Daoy (cell line): Measurements from ENCODE around the gene ZNF408. TPM values are rescaled to one million over a fixed set of nuclear protein-coding genes. Genes with fewer than 3 reads are reported as not detected.
"Not testable (repeated sequence)": the region's sequence is repeated elsewhere in the genome, so short reads cannot be mapped to it uniquely, and the experiment has no call there.

Source experiments
- DNase-seq: peaks from one replicate; pipeline ENCODE4 v3.0.0-alpha.2; 2015; ENCODE audit warnings: low read depth
- total RNA-seq: library from RNA; depleted of rRNA; stranded (reverse); fragments of >200 nt; shearing (Covaris generic); gene quantifications from 2 replicates; pipeline ENCODE4 v1.2.3, GENCODE V29; 2014; rRNA removed

Gene ZNF408
- 10.4 and 21.0 TPM in 2 replicates for total RNA-seq

GRCh38 chr11:46700241-46701077, at the start of gene ZNF408, which contains the start of gene ARHGAP1:
Gene ZNF408 (plus strand): TSS chr11:46701031. CDS start chr11:46701048, 17 bp downstream.
Gene ARHGAP1 (minus strand): TSS chr11:46700619. CDS start chr11:46696107, 4,512 bp downstream.
- DNase-seq = peak; percentile 99

DNA sequence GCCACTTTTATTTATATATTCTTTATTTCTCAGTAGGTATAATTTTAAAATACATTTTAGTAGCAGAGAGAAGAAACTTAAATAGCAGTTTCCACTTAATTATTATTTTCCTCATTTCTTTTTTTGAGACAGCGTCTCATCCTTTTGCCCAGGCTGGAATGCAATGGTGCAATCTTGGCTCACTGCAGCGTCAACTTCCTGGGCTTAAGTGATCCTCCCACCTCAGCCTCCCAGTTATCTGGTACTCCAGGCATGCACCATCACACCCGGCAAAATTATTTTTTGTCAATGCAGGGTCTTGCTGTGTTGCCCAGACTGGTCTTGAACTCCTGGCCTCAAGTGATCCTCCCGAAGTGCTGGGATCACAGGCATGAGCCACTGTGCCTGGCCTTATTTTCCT, 45.2 kb upstream of the ZNF408 start:
- no peak for DNase-seq

DNA sequence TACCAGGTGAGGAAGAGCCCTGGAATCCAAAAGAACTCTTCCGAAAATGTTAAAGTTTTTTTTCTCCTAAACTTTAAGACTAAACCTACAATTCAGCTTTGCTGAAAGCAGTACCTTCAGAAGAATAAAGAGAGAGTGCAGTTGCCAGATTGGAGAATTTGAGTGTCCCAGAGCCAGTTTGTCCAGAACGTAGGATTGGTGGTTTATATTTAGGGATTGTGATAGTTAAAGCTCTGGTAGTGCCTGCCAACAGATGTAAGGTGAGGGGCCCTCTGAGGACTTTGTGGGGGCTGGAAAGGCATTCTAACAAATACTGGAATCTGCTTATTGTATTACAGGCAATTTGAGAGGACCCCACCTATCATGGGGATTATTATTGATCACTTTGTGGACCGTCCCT, 43.6 kb upstream of the ZNF408 start:
- DNase-seq = no peak

DNA sequence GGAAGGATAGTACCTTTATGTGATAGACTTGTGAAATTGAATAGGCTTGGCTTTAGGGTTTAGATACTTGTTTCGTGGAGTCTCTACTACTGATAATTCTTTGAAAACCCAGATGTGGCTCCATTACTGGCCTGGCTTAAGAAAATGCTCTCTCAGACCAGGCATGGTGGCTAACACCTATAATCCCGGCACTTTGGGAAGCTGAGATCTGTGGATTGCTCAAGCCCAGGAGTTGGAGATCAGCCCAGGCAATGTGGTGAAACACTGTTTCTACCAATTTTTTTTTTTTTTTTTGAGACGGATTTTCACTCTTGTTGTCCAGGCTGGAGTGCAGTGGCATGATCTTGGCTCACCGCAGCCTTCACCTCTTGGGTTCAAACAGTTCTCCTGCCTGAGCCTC, 42.6 kb upstream of the ZNF408 start:
- no peak for DNase-seq

DNA sequence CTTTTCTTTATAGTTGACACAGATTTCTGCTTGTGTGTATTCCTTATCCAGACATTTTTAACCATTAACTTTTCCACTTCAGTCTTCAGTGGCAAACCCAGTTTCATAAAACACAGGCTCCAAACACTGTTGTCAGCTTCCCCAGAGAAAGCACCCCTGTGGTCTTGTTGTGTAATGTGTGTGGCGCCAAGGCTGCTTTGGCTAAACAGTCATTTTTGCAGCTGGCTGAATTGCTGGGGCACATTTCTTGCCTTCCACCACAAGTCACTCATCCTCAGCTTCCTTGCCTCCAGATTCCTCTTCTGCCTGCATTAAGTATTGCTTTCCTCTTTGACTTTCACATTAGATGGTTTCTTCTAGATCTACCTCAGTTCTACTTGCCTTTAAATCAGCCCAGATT, 40.9 kb upstream of the ZNF408 start:
- DNase-seq = no peak

GRCh38 chr11:46661836-46662235, 39.0 kb upstream of the ZNF408 start:
- DNase-seq = no peak

DNA sequence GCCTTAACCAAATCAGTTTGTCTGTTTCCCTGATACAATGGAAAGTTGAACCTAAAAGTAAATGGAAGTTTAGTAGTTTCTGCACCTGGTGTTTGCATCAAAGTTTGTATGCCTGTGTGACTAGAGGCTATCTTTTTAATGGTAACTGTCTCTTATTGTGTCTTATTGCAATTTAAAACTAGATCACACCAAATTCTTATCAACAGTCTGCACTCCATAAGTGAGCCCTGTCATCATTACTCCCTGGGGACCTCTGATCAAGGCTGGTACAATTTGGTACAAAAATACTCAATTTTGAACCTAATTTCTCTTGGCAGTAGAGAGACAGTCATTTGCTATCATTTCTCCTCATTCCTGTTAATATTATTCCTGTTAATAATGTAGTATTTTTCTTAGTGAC, 38.5 kb upstream of the ZNF408 start:
- no peak for DNase-seq

- no peak for DNase-seq
Observed at GRCh38 chr11:46663277-46663940, 37.4 kb upstream of the ZNF408 start.

DNA sequence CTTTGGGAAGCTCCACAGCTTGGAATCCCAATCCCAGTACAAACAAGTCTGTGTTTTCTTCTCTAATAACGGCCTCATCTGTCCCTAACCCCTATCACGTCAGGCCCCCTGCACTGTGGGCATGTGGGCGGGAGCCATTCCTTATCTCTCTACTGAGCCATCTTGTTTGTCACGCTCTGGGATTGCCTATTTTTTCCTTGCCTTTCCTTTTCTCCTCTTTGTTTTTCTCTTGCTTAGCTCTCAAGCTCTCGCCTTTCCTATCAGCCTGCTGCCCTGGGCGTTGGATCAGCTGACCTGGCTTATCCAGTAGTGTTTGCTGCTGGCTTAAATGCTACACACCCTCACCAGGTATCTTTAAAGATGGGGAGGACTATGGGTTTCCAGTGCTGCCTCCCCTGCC, 36.2 kb upstream of the ZNF408 start:
- no peak for DNase-seq

GRCh38 chr11:46665356-46665755, 35.5 kb upstream of the ZNF408 start:
- DNase-seq = no peak

DNA sequence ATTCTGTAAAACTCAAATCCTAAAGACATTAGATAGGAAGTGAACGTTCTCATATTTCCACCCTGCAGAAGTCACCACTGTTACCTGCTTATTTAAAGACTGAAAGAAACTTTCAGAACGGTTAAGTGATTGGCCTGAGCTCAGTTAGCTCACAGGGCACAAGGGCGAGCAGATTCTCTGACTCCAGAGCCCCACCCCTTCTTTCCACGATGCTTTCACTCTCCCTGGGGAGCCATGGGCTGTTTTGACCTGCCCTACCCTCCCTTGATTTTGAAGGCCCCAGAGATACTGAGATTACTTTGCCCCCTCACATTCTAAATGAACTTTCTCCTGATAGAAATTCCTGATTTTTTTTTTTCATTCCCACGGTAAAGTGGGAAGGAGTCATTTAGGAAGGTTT, 34.3 kb upstream of the ZNF408 start:
- no peak for DNase-seq

DNA sequence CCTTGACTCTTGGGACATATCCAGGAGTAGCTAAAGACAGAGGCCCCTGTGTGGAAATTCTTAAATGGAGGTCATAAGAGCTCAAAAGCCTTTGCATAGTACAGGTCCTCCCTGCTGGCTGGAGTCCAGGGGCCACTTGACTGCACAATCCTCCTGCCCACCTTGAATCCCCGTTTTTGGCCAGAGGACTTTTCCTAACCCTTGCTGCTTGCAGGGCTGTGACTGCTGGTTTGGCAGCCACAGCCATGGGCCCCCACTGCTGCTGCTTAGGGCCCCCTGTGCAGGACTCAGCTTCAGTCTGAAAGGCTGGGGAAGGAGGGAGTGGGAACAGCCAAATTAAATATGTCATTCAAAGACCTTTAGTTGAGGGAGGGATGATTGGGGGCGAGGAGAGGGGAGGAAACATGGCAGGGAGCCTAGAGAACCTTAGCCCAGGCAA, 33.8 kb upstream of the ZNF408 start:
- no peak for DNase-seq

DNA sequence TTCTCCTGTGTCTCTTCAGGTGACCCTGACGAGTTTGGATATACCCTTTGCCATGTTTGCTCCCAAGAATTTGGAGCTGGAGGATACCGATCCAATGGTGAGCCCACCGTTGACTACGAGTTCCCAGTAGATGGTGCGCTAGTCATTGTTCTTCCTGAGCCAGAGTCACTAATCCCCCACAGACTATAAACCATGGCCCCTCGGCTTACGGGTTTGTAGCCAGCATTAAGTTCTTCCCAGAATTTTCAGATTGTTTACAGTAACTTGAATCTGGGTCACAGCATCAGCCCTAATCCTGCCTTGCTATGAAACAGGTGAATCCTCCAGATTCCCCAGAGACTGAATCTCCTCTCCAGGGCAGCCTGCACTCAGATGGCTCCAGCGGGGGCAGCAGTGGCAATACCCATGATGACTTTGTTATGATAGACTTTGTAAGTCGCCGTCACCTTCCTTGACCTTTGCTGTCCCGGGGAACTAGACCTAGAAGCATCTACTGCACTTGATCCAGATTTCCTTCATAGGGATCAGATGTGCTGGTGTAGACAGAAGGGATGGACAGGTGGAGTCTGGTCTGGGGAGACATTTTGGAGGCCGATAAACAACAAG, 32.2 kb upstream of the ZNF408 start:
- DNase-seq = no peak

- DNase-seq = no peak
Observed at GRCh38 chr11:46669711-46670139, 31.1 kb upstream of the ZNF408 start.

DNA sequence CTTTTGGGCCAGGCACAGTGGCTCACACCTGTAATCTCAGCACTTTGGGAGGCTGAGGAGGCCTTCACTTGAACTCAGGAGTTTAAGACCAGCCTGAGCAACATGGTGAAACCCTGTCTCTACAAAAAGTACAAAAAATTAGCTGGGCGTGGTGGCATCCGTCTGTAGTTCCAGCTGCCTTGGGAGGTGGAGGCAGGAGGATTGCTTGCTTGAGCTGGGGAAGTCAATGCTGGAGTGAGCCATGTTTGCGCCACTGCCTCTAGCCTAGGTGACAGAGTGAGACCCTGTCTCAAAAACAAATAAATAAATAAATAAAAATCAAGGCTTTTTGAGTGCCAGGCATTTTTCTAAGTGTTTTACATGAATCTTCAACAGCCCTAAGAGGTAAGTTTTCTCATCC, 30.3 kb upstream of the ZNF408 start:
- DNase-seq = not testable (repeated sequence)

DNA sequence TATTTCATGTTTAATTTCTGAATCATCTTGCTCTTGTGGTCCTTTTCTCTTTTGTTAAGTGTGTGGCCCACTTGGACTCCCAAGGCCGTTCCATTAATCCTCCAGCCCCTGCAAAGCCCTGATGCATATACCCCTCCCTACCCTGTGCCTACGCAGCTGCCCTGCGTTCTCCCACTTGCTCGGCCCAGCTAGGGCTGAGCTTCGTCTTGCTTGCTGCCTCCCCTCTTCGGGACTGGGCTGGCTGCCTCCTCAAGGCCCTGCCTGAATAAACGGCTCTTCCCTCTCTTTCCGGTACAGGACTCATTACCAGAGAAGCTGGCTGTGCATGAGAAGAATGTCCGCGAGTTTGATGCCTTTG, 28.9 kb upstream of the ZNF408 start:
- no peak for DNase-seq

DNA sequence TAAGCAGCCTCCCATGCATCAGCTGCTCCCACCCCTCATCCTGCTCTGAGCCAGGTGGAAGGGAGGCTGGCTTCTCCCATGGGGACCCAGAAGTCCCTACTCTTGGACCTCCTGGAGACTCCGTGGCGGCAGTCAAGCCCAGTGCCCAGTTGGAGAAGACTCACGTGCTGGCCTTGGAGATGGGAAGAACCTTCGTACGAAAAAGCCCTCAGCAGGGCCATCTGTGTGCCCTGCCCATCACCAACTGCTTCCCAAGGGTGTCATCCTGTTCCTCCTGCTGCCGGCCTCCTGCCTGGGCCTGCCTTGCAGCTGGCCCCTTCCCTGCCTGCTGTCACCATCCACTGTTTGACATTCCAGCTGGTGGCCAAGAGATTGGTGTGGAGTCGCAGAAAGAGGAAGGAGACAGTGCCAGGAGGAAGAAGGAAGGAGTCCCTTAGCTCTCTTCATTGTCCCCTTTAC, 28.4 kb upstream of the ZNF408 start:
- DNase-seq = no peak

DNA sequence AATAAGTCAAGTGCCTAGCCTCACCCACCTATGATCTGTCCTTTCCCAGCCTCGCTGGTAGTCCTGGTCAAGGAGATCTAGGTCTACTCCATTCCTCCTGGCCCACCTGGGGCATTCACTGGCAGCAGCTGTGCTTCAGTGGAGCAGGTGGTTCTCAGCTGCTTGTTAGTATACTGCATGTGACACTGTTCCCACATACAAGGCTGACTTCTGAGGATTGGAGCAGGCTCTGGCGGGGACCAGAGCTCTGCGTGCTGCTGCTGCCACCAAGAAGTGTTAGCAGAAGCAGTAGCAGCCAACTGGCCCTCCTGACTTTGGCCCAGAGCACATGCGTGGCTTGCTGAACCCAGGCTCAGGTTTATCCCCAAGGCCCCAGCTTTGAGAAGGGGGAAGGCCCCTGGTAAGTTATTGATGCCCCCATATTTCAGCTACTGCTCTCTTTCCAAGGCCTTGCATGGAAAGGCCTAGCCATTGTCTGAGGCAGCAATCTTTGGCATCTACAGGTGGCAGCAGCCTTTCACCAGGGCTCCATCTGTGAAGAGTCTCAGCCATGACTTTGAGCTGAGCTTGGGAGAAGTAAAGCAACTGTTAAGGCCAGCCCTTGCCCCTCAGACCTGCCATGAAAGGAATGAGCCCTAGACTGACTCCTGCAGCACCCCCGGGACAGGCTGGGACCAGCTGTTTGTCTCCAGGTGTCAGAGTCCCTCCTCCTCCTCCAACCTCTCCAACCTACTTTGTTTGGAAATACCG, 26.9 kb upstream of the ZNF408 start:
- DNase-seq = no peak

- no peak for DNase-seq
Observed at GRCh38 chr11:46674463-46675287, 26.2 kb upstream of the ZNF408 start.

DNA sequence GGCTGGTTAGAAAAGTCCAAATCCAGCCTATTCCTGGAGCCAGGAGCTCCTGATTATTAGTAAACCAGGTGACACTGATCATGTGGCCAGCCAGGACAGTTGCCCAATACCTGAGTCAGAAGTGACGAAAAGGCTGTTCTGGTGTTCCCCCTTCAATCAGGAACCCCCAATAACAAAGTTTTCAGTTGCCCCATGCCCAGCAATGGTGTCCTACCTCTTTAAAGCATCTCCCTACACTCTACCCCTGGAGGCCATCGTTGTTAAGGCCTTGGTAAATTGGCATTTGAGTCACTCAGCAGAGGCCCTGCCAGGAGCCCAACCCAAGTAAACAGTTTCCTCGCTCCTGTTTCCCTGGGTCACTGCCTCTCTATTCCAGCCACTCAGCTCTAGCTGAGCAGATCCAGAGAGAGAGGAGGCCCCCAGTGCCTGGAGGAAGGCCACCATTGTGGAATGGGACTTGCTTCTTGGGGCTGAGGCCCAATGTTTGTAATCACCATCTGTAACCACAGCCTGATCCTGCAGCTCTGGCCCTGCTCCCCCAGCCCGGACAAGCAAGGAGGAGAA, 25.5 kb upstream of the ZNF408 start:
- DNase-seq = peak; percentile 23

GRCh38 chr11:46675949-46676348, 24.9 kb upstream of the ZNF408 start:
- DNase-seq = no peak
